ENCODE results near the gene TMC2. TPM values are rescaled to one million over a fixed set of nuclear protein-coding genes. Genes with fewer than 3 reads are reported as not detected.
"Not testable (repeated sequence)": the region's sequence is repeated elsewhere in the genome, so short reads cannot be mapped to it uniquely, and the experiment has no call there.

TMC2 gene
- total RNA-seq, 2 donors from 2014 or later: 0.25 TPM; not detected in 1

DNA sequence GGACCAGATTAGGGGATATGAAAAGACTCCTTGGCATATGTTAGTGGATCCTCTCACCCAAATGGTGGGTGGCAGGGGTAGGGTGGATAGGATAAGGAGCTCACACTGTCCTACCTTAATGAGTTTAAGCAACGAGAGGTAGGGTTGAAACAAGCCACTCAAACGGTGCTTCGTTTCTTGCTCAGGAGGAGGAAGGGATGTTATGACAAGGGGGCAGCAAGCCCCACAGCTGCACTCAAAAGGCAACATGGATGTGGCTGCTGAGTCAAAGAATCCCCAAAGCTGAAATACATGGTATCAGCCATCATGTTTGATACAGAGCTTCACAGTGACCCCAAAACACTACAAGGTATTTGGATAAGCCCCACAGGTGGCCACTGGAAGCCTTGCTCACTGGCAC is 136.1 kb downstream of the TMC2 start:
- H3K27ac ChIP-seq: no peak overlapping the region
- H3K9me3 ChIP-seq: no peaks in the 10 kb centered on the region
- DNase-seq: no peak
- TF ChIP-seq, protein P1, sequence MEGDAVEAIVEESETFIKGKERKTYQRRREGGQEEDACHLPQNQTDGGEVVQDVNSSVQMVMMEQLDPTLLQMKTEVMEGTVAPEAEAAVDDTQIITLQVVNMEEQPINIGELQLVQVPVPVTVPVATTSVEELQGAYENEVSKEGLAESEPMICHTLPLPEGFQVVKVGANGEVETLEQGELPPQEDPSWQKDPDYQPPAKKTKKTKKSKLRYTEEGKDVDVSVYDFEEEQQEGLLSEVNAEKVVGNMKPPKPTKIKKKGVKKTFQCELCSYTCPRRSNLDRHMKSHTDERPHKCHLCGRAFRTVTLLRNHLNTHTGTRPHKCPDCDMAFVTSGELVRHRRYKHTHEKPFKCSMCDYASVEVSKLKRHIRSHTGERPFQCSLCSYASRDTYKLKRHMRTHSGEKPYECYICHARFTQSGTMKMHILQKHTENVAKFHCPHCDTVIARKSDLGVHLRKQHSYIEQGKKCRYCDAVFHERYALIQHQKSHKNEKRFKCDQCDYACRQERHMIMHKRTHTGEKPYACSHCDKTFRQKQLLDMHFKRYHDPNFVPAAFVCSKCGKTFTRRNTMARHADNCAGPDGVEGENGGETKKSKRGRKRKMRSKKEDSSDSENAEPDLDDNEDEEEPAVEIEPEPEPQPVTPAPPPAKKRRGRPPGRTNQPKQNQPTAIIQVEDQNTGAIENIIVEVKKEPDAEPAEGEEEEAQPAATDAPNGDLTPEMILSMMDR (IDR thresholded peaks at IDR 0.05): no peak
- H3K27me3 ChIP-seq: no peaks in the 10 kb centered on the region
- H3K36me3 ChIP-seq: no peaks in the 10 kb centered on the region
- no peaks in the 10 kb centered on the region for H3K4me1 ChIP-seq
- H3K4me3 ChIP-seq: no peak overlapping the region
- intact Hi-C loops (cut with DNase I): no loop called here
- H3K9ac ChIP-seq (ENCODE audit: low read depth in 2 of 2, low read length in 2 of 2): no peak overlapping the region

DNA sequence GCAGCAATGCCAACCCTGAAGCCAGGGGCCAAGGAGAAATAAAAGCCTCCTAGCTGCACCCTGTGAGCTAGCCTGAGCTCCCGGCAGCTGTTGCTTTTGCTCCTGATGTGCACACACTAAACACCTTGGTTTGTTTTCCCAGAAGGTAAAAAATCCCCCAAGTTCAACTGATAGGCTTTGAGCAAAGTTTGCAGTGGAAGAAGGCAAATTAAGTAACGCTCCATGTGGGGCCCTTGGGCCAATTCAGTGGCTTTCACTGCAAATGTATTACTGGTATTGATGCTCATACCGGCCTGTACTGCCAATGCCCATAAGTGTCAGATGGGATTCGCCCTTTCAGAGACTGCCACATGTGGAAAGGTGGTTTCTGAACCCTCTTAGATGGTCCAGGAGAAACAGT is 137.1 kb downstream of the TMC2 start:
- Histone ChIP-seq H3K36me3 (no peaks in the 10 kb centered on the region), H3K9ac (ENCODE audit: low read depth in 2 of 2, low read length in 2 of 2) (no peak overlapping the region), H3K4me3 (no peak overlapping the region), H3K9me3 (no peaks in the 10 kb centered on the region), H3K27ac (no peak overlapping the region), H3K4me1 (no peaks in the 10 kb centered on the region), H3K27me3 (no peaks in the 10 kb centered on the region)
- TF ChIP-seq, protein P1 (IDR thresholded peaks at IDR 0.05): no peak
- intact Hi-C loops (cut with DNase I): no loop called here
- no peak for DNase-seq

DNA sequence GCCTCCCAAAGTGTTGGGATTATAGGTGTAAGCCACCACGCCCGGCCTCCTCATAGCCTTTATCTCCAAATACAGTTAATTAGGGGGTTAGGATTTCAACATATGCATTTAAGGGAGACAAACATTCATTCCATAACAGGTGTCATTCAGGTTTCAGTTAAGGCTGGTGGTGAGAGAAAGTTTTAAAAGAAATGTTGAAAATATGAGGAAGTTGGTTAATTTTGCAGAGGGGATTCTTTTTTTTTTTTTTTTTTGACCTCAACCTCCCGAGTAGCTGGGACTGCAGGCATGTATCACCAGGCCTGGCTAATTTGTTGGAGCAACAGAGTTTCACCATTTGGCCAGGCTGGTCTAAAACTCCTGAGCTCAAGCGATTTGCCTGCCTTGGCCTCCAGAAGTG is 143.7 kb downstream of the TMC2 start:
- TF ChIP-seq, protein P1 (IDR thresholded peaks at IDR 0.05): no peak
- Histone ChIP-seq H3K36me3 (no peaks in the 10 kb centered on the region), H3K27me3 (no peaks in the 10 kb centered on the region), H3K4me1 (no peaks in the 10 kb centered on the region), H3K27ac (no peak overlapping the region), H3K9me3 (no peaks in the 10 kb centered on the region), H3K4me3 (no peak overlapping the region), H3K9ac (ENCODE audit: low read depth in 2 of 2, low read length in 2 of 2) (no peak overlapping the region)
- DNase-seq: no peak
- intact Hi-C loops (cut with DNase I): no loop called here

DNA sequence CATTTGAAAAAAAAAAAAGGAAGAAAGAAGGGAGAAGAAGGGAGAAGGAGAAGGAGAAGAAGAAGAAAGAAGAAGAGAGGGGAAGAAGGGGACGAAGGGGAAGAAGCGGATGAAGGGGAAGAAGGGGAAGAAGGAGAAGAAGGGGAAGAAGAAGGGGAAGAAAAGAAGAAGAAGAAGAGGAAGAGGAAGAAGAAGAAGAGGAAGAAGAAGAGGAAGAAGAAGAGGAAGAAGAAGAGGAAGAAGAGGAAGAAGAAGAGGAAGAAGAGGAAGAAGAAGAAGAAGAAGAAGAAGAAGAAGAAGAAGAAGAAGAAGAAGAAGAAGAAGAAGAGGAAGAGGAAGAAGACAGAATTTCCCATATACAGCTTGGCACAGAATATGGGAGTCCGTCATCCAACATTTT is 145.7 kb downstream of the TMC2 start:
- H3K36me3 ChIP-seq; H3K9me3 ChIP-seq; H3K27ac ChIP-seq; H3K4me3 ChIP-seq; H3K4me1 ChIP-seq; intact Hi-C loops (cut with DNase I); H3K9ac ChIP-seq (ENCODE audit: low read depth in 2 of 2, low read length in 2 of 2); DNase-seq; H3K27me3 ChIP-seq: not testable (repeated sequence)

DNA sequence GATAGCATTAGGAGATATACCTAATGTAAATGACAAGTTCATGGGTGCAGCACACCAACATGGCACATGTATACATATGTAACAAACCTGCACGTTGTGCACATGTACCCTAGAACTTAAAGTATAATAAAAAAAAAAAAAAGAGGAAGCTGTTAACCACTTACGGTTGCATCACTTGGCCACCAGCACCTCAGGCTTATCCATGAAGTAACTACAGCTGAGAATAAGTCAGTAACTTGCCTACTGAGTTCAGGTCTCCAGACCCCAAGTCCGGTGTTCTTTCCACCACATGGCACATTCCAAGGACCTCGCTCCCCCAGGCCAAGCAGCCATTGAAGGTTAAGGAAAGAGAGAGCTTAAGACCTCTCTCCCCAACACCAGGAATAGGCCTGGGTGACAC is 148.4 kb downstream of the TMC2 start:
- not testable (repeated sequence) for H3K36me3 ChIP-seq; H3K4me3 ChIP-seq; H3K27ac ChIP-seq; H3K9me3 ChIP-seq; H3K27me3 ChIP-seq; H3K9ac ChIP-seq (ENCODE audit: low read depth in 2 of 2, low read length in 2 of 2); DNase-seq; H3K4me1 ChIP-seq
- intact Hi-C loops (cut with DNase I): loop anchor here (5.0 kb wide), 1 partner anchor 57 kb away; no protein-coding TSS in a partner anchor

DNA sequence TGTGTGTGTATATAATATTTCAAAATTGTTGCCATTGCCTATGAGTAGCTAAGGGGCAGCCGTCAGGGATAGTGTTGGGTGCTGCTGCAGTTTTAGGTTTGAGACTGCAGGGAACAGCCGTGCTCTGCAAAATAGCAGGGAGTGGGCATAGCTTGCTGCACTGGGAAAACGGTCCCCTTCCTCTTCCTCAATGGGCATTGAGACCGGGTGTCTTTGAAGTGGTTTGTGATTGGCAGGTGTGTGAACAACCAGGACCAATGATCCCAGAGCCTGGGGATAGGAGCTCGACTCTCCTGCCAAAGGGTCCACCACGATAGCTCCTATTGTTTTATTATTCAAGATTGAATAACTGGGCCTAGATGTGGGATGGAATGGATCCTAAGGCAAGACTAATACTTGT is 151.1 kb downstream of the TMC2 start:
- Histone ChIP-seq H3K36me3 (no peaks in the 10 kb centered on the region), H3K4me3 (no peak overlapping the region), H3K27ac (no peak overlapping the region), H3K9ac (ENCODE audit: low read depth in 2 of 2, low read length in 2 of 2) (no peak overlapping the region), H3K4me1 (no peaks in the 10 kb centered on the region), H3K9me3 (no peaks in the 10 kb centered on the region), H3K27me3 (peaks cover 10% of the 10 kb centered on the region)
- intact Hi-C loops (cut with DNase I): loop anchor here (5.0 kb wide), 1 partner anchor 55 kb away; no protein-coding TSS in a partner anchor
- no peak for DNase-seq
- TF ChIP-seq, protein P1 (IDR thresholded peaks at IDR 0.05): no peak
